ENCODE results near the gene ITGA6.

DNA sequence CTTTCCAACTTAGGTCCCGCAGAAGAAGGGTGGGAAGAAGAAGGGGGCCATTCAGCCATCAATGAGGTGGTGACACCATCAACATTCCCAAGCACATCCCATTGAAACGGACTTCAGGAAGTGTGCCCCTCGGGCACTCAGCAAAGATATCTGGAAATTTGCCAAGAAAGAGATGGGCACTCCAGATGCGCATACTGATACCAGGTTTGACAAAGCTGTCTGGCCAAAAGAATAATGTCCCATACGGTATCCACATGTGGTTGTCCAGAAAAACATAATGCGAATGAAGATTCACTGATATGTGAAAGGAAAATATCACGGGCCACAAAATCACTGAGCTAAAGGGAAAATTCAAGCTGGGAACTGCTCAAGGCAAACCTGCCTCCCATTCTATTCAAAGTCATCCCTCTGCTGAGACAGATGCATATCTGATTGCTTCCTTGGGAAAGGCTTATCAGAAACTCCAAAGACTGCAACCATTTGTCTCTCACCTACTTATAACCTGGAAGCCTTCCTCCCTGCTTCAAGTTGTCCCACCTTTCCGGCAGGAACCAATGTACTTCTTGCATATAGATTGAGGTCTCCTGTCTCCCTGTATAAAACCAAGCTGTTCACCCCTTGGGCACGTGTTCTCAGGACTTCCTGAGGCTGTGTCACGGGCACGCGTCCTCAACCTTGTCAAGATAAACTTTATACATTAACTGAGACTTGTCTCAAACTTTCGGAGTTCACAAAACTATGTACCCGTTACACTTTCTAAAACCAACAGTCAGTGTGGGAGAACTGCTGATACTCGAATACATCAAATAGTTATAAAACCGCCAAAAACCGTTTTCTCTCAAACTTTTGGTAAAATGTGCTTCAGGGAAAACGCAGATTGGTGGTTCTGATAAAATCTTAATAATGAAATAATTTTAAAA, 127.2 kb downstream of the ITGA6 start:
- TF ChIP-seq CTCF (IDR thresholded peaks at IDR 0.05 in 4 of 5, conservative IDR thresholded peaks at IDR 0.05 in 1 of 5) (no peak), POLR2A (IDR thresholded peaks at IDR 0.05) (no peak)

Data from gastrocnemius medialis (tissue), 4 donors.